Measurements from ENCODE around the gene CADPS2.

GRCh38 chr7:122869260-122869659 is 17.0 kb downstream of the CADPS2 start:
- TF ChIP-seq CTCF (conservative IDR thresholded peaks at IDR 0.05 in 1 of 2, IDR thresholded peaks at IDR 0.05 in 1 of 2; ENCODE audit: low read depth in 1 of 2, low read length in 2 of 2): no peak
- TF ChIP-seq EZH2 (IDR thresholded peaks at IDR 0.05; ENCODE audit: low read length, missing control alignments): no peak
